ENCODE results near the gene ZNF436. TPM values are rescaled to one million over a fixed set of nuclear protein-coding genes. Genes with fewer than 3 reads are reported as not detected.

The ZNF436 gene
- total and polyA plus RNA-seq, 7 donors: 4.2 to 41.3 (median 14.5) TPM

- Histone ChIP-seq H3K36me3 (peaks cover 0 to 11% (median 5%) of the 10 kb centered on the region in 4 donors), H3K27me3 (no peaks in the 10 kb centered on the region), H3K4me1 (peaks cover 0 to 70% (median 65%) of the 10 kb centered on the region in 4 donors), H3K4me3 (peak overlapping the region; percentile 3 to 92 (median 76)), H3K27ac (peak overlapping the region; percentile 34 to 99 (median 98)), H3K9me3 (no peaks in the 10 kb centered on the region)
- intact Hi-C loops (cut with DNase I): no loop called here
- TF ChIP-seq POLR2A (IDR thresholded peaks at IDR 0.05) (no peak), POLR2AphosphoS5 (IDR thresholded peaks at IDR 0.05) (no peak), EP300 (IDR thresholded peaks at IDR 0.05) (no peak), CTCF (IDR thresholded peaks at IDR 0.05) (no peak)
- no peak for DNase-seq
- WGBS, 2 donors: 2 to 6% methylated on average over 10 of the region's 10 CpGs
Measured at GRCh38 chr1:23341931-23342692, 27.5 kb downstream of the ZNF436 start.

GRCh38 chr1:23339632-23340031, 30.0 kb downstream of the ZNF436 start:
- H3K4me3 ChIP-seq: no peak overlapping the region
- intact Hi-C loops (cut with DNase I): no loop called here
- 66 to 76% methylated on average over 4 of the region's 4 CpGs for WGBS, 2 donors

GRCh38 chr1:23337869-23338268, 31.8 kb downstream of the ZNF436 start:
- no peaks in the 10 kb centered on the region for H3K27me3 ChIP-seq
- H3K36me3 ChIP-seq: peaks cover 6 to 52% (median 25%) of the 10 kb centered on the region in 4 donors
- no peak overlapping the region for H3K4me3 ChIP-seq
- DNase-seq: no peak
- H3K4me1 ChIP-seq: peaks cover 0 to 57% (median 56%) of the 10 kb centered on the region in 4 donors
- H3K9me3 ChIP-seq: no peaks in the 10 kb centered on the region
- 90% methylated on average over 2 of the region's 2 CpGs for WGBS, 2 donors
- H3K27ac ChIP-seq: no peak overlapping the region
- TF ChIP-seq EP300 (IDR thresholded peaks at IDR 0.05) (no peak), POLR2AphosphoS5 (IDR thresholded peaks at IDR 0.05) (no peak), POLR2A (IDR thresholded peaks at IDR 0.05) (no peak), CTCF (IDR thresholded peaks at IDR 0.05) (no peak)
- intact Hi-C loops (cut with DNase I): no loop called here

More at GRCh38 chr1:23339632-23340031, 30.0 kb downstream of the ZNF436 start:
- Histone ChIP-seq H3K4me1 (peaks cover 0 to 61% (median 58%) of the 10 kb centered on the region in 4 donors), H3K36me3 (peaks cover 6 to 35% (median 15%) of the 10 kb centered on the region in 4 donors), H3K27me3 (no peaks in the 10 kb centered on the region), H3K27ac (no peak overlapping the region), H3K9me3 (no peaks in the 10 kb centered on the region)
- no peak for TF ChIP-seq POLR2A (IDR thresholded peaks at IDR 0.05)
- no peak for TF ChIP-seq POLR2AphosphoS5 (IDR thresholded peaks at IDR 0.05)
- TF ChIP-seq EP300 (IDR thresholded peaks at IDR 0.05): no peak
- no peak for TF ChIP-seq CTCF (IDR thresholded peaks at IDR 0.05)
- DNase-seq: no peak

GRCh38 chr1:23331713-23332112, 37.9 kb downstream of the ZNF436 start:
- intact Hi-C loops (cut with DNase I): no loop called here
- no peak for TF ChIP-seq POLR2AphosphoS5 (IDR thresholded peaks at IDR 0.05)
- no peak for TF ChIP-seq EP300 (IDR thresholded peaks at IDR 0.05)
- no peak for TF ChIP-seq POLR2A (IDR thresholded peaks at IDR 0.05)
- no peak for TF ChIP-seq CTCF (IDR thresholded peaks at IDR 0.05)
- H3K36me3 ChIP-seq: peaks cover 6 to 99% (median 42%) of the 10 kb centered on the region in 4 donors
- no peak overlapping the region for H3K27ac ChIP-seq
- H3K4me3 ChIP-seq: no peak overlapping the region
- peaks cover 0 to 13% (median 0%) of the 10 kb centered on the region in 4 donors for H3K4me1 ChIP-seq
- no peaks in the 10 kb centered on the region for H3K27me3 ChIP-seq
- no peak for DNase-seq
- 95 to 96% methylated on average over 8 of the region's 8 CpGs for WGBS, 2 donors
- no peaks in the 10 kb centered on the region for H3K9me3 ChIP-seq

All from sigmoid colon (tissue), 7 donors.